EH (cell line): Measurements from ENCODE around the gene COL5A2.
A peak's percentile ranks its signal among the peaks of the same experiment; 100 is the strongest.

ENCODE experiments used
- DNase-seq: peaks from one replicate; pipeline ENCODE4 v3.0.0-alpha.2; 2015; ENCODE audit warnings: low read depth

The COL5A2 gene

GRCh38 chr2:189179570-189179950 lies at the start of gene COL5A2:
Gene COL5A2 (minus strand): TSS chr2:189179761. CDS start chr2:189179604, 157 bp downstream.
- DNase-seq = peak; percentile 96

- DNase-seq = no peak
Observed at GRCh38 chr2:189226017-189226416, 46.5 kb upstream of the COL5A2 start.

GRCh38 chr2:189225032-189225431 lies 45.5 kb upstream of the COL5A2 start:
- DNase-seq = no peak

DNA sequence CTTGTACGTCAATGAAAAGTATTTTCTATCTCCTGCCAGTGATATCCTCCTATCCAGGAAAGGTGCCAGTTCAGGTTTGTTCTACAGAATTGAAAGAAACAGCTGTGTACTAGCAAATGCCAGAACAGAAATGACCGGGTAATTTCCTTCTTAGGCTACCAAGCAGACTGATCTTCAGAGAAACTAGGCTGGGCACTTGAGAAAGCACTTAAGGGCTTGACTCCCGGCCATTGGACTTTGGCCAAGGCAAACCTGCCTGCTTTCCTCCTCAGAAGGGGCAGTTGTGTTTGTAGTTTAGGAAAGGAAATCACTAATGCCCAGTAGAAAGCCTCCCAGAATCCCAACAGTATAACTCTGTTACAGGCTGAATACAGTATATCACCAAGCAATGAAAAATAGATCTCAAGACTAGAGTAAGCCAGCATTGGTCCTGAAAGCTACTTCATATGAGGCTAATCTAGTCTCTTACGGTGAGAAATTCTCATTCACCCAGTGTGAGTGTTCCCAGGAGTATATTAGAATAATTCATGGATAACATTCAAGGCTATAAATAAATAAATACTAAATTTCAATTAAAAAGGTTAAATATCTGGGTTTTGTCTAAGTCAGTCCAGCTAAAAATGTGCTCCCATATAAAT lies 43.0 kb upstream of the COL5A2 start:
- DNase-seq = peak; percentile 52

DNA sequence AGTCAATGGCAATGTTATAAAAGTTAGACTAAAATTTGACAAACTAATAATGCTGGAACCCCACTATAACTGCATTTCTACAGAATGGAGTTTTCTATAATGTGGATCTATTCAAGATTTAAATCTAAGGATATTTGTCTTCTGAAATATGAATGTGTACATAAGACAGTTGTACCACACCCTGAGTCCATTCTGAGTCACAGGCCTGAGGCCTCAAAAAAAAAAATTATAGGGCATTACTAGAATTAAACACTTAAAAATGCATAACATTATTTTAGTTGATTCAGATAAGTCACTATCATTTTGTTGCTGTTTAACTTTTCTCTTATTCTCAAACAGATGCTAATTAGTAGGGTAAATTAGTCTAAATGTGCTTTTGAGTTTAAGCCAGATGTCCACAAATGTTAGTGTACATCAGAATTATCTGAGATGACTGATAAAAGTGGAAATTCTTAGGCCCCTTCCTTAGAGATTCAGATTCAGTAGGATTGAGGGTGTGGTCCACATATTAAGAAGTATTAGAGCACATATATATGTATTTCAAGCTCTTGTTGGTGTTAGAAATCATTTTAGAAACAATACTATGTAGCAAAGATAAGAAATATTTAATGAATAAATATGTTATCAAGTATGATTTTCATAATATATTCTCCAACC lies 42.4 kb upstream of the COL5A2 start:
- peak; percentile 67 for DNase-seq

GRCh38 chr2:189218236-189218635 lies 38.7 kb upstream of the COL5A2 start:
- DNase-seq = no peak

DNA sequence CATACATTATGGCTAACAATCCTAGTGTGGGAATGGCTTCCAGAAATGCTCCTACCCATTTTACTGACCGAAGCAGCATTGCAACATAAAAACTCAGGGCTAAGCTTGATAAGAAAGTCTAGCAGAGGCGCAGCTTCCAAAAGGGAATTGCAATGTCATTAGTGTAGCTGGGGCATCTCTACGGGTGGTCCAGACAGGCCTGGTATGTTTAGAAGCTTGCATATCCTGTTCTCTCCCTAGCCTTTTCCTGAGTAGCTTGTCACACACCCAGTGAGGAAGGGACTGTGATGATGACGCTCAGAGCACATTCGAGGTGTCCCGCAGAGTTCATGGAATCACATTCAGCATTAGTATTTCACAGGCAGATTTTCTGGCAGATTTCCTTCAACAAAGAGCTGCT lies 38.0 kb upstream of the COL5A2 start:
- peak; percentile 91 for DNase-seq

- no peak for DNase-seq
Observed at GRCh38 chr2:189217051-189217450, 37.5 kb upstream of the COL5A2 start.

DNA sequence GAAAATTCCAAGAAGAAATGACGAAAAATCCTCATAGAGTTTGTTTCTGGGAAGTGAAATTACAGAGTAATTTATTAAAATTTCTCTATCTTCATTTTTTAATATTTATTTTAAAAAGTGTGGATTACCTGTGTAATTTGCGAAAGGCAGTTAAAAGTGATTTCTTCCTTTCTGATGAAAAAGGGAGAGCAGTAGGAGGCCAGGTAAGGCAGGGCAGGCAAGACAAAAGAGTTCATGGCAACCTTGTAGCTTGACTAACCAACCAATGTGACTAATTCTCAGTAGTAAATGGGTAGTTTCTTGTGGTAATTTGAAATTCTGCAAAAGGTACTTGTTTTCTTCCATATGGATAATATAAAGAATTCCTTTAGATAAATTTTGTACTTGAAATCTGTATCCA lies 34.9 kb upstream of the COL5A2 start:
- DNase-seq = no peak

- DNase-seq = no peak
Observed at GRCh38 chr2:189213250-189213649, 33.7 kb upstream of the COL5A2 start.

- DNase-seq = peak; percentile 96
Observed at GRCh38 chr2:189210250-189211087, 30.9 kb upstream of the COL5A2 start.

DNA sequence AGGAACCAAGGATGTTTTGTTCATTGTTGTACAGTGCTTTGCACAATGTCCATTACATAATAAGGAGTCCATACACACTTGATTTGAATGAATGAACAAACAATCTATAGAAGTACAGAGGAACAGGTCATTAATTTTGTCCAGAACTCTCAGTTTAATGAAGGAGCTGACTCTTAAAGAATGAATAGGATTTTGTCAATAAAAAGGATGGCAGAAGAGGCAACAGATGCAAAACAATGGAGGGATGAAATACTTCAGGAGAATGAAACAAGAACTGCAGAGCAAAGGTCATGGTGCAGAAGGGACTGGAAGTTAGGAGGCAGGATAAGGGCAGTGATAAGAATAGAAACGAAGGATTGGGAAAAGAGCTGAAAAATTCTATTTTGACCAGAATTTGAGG lies 28.7 kb upstream of the COL5A2 start:
- no peak for DNase-seq

- peak; percentile 64 for DNase-seq
Observed at GRCh38 chr2:189204322-189204941, 24.9 kb upstream of the COL5A2 start.

GRCh38 chr2:189203177-189203799 lies 23.7 kb upstream of the COL5A2 start:
- no peak for DNase-seq

DNA sequence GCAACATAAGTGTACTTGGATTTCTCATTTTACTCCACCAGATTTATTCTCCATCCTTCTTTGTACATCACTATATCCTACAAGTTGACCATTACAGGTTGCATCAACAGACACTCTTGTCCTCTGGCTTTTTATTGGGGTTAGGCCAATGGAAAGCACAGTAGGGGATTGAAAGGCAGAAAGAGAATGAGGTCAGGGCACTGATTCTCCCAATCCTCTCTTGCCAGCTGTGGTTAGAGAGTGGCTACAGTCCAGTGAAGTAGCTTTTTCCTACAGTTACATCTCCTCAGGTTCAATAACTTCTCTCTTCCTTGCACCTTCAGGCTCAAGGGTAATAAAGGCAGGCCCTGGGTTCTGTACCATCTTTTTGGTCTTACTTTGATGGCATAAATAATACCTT lies 20.2 kb upstream of the COL5A2 start:
- no peak for DNase-seq

DNA sequence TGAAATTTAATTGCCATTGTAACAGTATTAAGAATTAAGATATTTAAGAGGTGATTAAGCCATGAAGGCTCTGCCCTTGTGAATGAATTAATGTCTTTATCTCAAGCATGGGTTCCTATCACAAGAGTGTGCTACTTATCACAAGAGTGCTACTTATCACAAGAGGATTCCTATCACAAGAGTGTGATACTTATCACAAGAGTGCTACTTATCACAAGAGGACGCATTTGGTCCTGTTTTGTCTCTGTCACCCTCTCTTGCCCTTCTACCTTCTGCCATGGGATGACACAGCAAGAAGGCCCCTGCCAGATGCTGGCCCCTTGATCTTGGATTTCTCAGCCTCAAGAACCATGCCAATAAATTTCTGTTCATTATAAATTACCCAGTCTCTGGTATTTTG lies 13.2 kb upstream of the COL5A2 start:
- DNase-seq = no peak

DNA sequence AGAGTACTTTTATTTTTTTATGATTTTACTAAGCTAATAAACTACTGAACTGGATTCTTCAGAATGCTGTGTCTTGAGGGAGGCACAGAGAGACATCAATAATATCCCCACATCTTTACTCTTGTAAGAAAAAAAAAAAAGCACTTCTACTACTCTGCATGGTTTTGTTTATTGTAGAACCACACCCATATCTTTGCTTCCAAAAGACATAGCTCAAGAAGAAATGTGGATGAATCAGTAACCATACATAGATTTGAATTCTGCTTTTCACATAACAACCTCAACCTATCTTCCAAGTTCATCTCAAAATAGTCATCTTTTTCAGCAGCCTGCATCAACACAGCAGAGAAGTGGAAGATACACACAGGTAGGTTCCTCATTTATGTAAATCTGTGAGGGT lies 12.2 kb upstream of the COL5A2 start:
- peak; percentile 54 for DNase-seq

GRCh38 chr2:189190685-189191084 lies 11.1 kb upstream of the COL5A2 start:
- no peak for DNase-seq

GRCh38 chr2:189188115-189188805 lies 8.7 kb upstream of the COL5A2 start:
- DNase-seq = peak; percentile 50

DNA sequence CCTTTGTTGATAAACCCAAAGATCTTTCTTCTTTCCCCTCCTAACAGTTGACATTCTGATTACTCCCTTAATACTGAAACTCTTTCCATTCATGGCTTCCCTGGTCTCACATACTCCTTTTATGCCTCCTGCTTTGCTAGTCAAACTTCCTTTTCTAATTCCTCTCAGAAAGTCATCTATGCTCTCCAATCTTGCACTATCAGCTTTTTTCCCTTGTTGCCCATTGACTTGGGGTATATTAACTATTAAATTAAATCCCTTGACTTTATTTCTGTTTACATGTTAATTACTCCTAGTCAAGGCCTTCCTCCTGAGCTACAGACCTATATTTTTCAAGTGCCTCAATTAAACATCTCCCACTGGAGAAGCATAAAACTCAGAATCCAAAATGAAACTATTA lies 3.6 kb upstream of the COL5A2 start:
- no peak for DNase-seq

DNA sequence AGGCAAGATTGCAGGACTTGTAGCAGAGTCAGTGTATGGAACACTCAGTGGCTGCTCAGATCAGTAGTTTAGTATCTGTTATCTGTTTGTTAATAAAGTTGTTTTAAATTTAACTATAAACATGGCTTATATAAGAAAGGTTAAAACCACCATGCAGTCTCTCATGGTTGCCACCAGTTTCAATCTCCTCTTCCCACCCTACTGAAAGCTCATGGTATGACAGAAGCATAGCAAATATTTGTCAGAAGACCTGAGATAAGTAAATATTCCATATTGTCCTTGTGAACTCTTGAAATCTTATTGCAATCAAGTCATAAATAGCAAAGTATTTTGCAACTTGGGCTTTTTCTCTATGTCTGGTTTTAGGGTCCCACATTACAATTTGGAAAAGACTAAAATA lies 2.1 kb upstream of the COL5A2 start:
- no peak for DNase-seq
